Liver (tissue), 3 donors: ENCODE measurements around the gene LRMDA.

Source experiments
- JUND ChIP-seq, 2 donors: IDR thresholded peaks; 2 replicates each; pipeline ENCODE4 v1.6.1; 2016; ENCODE audit warnings: antibody characterized with exemption in 2 of 2
- RAD21 ChIP-seq, 2 donors: IDR thresholded peaks; 2 replicates each; pipeline ENCODE4 v1.6.1; 2016; ENCODE audit warnings: antibody characterized with exemption in 2 of 2, mild to moderate bottlenecking in 2 of 2
- YY1 ChIP-seq: IDR thresholded peaks from 2 replicates; pipeline ENCODE4 v1.6.1; 2016; ENCODE audit warnings: antibody characterized with exemption, mild to moderate bottlenecking
- TF ChIP-seq, protein P1 (sequence below): fragments of 150-350 bp; IDR thresholded peaks from 2 replicates; pipeline ENCODE4 v1.5.1; 2017; ENCODE audit warnings: improper control_type of control experiment, low read depth, low read length; ENCODE audit not compliant: missing input control
- TF ChIP-seq, protein P2 (sequence below): IDR thresholded peaks from 2 replicates; pipeline ENCODE4 v1.6.1; 2016; ENCODE audit warnings: antibody characterized with exemption
- TF ChIP-seq, protein P3 (sequence below): IDR thresholded peaks from 2 replicates; pipeline ENCODE4 v1.6.1; 2016; ENCODE audit warnings: antibody characterized with exemption
- TF ChIP-seq, protein P4 (sequence below): IDR thresholded peaks from 2 replicates; pipeline ENCODE4 v1.6.1; 2016; ENCODE audit warnings: antibody characterized with exemption, mild to moderate bottlenecking
- donor health status: healthy.
- donor health status: healthy.

DNA sequence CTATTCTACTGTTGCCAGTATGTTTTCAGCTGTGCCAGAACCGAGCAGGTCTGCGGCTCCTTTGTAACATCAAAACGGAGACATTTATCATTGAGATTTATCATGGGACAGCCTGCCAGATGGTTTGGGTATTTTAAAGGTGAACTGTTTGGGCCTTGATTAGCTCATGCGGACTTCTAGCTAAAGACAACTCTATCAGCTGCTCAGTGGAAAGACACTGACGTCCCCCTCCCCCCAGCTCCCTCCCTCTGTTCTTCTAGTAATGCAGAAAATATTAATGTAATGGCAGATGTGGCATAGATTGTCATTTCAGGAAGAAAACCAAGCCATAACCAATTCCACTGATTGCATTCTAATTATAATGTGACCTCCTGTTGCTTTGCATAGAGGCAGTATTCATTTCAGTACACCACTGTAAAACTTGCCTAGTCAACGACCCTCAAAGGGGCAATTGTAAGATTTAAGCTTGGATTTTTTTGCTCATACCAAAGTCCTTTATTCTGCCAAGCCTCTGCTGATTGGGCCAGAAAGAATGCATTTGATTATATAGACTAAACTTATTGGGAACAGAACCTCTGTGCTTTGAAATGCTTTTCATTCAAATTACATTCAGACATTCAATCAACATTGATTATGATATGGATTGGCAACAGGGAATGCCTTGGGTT, 966.8 kb downstream of the LRMDA start:
- TF ChIP-seq, protein P1, sequence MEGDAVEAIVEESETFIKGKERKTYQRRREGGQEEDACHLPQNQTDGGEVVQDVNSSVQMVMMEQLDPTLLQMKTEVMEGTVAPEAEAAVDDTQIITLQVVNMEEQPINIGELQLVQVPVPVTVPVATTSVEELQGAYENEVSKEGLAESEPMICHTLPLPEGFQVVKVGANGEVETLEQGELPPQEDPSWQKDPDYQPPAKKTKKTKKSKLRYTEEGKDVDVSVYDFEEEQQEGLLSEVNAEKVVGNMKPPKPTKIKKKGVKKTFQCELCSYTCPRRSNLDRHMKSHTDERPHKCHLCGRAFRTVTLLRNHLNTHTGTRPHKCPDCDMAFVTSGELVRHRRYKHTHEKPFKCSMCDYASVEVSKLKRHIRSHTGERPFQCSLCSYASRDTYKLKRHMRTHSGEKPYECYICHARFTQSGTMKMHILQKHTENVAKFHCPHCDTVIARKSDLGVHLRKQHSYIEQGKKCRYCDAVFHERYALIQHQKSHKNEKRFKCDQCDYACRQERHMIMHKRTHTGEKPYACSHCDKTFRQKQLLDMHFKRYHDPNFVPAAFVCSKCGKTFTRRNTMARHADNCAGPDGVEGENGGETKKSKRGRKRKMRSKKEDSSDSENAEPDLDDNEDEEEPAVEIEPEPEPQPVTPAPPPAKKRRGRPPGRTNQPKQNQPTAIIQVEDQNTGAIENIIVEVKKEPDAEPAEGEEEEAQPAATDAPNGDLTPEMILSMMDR = no peak
- TF ChIP-seq JUND (IDR thresholded peaks at IDR 0.05) (no peak), RAD21 (IDR thresholded peaks at IDR 0.05) (no peak), YY1 (no peak)
- TF ChIP-seq, protein P2, sequence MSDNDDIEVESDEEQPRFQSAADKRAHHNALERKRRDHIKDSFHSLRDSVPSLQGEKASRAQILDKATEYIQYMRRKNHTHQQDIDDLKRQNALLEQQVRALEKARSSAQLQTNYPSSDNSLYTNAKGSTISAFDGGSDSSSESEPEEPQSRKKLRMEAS = no peak
- TF ChIP-seq, protein P3, sequence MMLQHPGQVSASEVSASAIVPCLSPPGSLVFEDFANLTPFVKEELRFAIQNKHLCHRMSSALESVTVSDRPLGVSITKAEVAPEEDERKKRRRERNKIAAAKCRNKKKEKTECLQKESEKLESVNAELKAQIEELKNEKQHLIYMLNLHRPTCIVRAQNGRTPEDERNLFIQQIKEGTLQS = no peak
- TF ChIP-seq, protein P4, sequence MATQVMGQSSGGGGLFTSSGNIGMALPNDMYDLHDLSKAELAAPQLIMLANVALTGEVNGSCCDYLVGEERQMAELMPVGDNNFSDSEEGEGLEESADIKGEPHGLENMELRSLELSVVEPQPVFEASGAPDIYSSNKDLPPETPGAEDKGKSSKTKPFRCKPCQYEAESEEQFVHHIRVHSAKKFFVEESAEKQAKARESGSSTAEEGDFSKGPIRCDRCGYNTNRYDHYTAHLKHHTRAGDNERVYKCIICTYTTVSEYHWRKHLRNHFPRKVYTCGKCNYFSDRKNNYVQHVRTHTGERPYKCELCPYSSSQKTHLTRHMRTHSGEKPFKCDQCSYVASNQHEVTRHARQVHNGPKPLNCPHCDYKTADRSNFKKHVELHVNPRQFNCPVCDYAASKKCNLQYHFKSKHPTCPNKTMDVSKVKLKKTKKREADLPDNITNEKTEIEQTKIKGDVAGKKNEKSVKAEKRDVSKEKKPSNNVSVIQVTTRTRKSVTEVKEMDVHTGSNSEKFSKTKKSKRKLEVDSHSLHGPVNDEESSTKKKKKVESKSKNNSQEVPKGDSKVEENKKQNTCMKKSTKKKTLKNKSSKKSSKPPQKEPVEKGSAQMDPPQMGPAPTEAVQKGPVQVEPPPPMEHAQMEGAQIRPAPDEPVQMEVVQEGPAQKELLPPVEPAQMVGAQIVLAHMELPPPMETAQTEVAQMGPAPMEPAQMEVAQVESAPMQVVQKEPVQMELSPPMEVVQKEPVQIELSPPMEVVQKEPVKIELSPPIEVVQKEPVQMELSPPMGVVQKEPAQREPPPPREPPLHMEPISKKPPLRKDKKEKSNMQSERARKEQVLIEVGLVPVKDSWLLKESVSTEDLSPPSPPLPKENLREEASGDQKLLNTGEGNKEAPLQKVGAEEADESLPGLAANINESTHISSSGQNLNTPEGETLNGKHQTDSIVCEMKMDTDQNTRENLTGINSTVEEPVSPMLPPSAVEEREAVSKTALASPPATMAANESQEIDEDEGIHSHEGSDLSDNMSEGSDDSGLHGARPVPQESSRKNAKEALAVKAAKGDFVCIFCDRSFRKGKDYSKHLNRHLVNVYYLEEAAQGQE = no peak
